Lower leg skin (tissue), 4 donors: Measurements from ENCODE around the gene PYGB. TPM values are rescaled to one million over a fixed set of nuclear protein-coding genes. Genes with fewer than 3 reads are reported as not detected.

Source experiments
- DNase-seq, 2 donors: peaks; one replicate each; pipeline ENCODE4 v3.0.0-alpha.2; 2019; ENCODE audit warnings: low spot score in 2 of 2
- H3K4me3 ChIP-seq: fragments of 200-600 bp; sonication (generic); 2 replicates; pipeline ENCODE4 v1.5.1; 2017; ENCODE audit warnings: mild to moderate bottlenecking, low read depth; ENCODE audit not compliant: poor library complexity, severe bottlenecking
- POLR2A ChIP-seq, 2 donors: fragments of 450-650 bp; IDR thresholded peaks; one replicate each; pipeline ENCODE4 v1.6.1; 2016 to 2017; ENCODE audit warnings: antibody characterized with exemption in 2 of 2, mild to moderate bottlenecking in 1 of 2, moderate library complexity in 1 of 2
- WGBS, 2 donors: methylation state at CpG; one replicate each; pipeline ENCODE4 v1.1.5; 2018; 5-methylcytosine and 5-hydroxymethylcytosine counted together
- intact Hi-C: fragments of 100-400 bp; cut with DNase I; formaldehyde crosslinking; loops from one replicate; pipeline ENCODE4 v1.15.0; 2023; ENCODE audit warnings: low total_unique reads
- total RNA-seq, 4 donors: library from RNA; depleted of rRNA; stranded (reverse); fragments of >200 nt; gene quantifications; one replicate each; pipeline ENCODE4 v1.1.0, GENCODE V29; 2016
- TF ChIP-seq, protein P1 (sequence below), 3 donors: fragments of 450-650 bp; IDR thresholded peaks; one replicate each; pipeline ENCODE4 v1.5.1; 2016; ENCODE audit warnings: antibody characterized with exemption in 3 of 3, mild to moderate bottlenecking in 3 of 3, moderate library complexity in 2 of 3

Gene PYGB
- total RNA-seq, 4 donors from 2014 or later, result 99.0 to 308 (median 194) TPM

GRCh38 chr20:25290646-25291431 is 43.0 kb downstream of the PYGB start:
- TF ChIP-seq POLR2A (IDR thresholded peaks at IDR 0.05), result no peak
- TF ChIP-seq, protein P1, sequence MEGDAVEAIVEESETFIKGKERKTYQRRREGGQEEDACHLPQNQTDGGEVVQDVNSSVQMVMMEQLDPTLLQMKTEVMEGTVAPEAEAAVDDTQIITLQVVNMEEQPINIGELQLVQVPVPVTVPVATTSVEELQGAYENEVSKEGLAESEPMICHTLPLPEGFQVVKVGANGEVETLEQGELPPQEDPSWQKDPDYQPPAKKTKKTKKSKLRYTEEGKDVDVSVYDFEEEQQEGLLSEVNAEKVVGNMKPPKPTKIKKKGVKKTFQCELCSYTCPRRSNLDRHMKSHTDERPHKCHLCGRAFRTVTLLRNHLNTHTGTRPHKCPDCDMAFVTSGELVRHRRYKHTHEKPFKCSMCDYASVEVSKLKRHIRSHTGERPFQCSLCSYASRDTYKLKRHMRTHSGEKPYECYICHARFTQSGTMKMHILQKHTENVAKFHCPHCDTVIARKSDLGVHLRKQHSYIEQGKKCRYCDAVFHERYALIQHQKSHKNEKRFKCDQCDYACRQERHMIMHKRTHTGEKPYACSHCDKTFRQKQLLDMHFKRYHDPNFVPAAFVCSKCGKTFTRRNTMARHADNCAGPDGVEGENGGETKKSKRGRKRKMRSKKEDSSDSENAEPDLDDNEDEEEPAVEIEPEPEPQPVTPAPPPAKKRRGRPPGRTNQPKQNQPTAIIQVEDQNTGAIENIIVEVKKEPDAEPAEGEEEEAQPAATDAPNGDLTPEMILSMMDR (IDR thresholded peaks at IDR 0.05), result no peak
- DNase-seq, result no peak
- WGBS, 2 donors, result 85 to 86% methylated on average over 17 to 22 of the region's 22 CpGs
- intact Hi-C loops, result no loop called here
- H3K4me3 ChIP-seq, result no peak overlapping the region

- whole genome bisulfite sequencing, 2 donors, result 87 to 88% methylated on average over 12 to 24 of the region's 26 CpGs
- no peak for DNase-seq
- intact Hi-C loops, result no loop called here
- TF ChIP-seq, protein P1 (IDR thresholded peaks at IDR 0.05), result no peak
- no peak overlapping the region for H3K4me3 ChIP-seq
These were observed 43.7 kb downstream of the PYGB start for GRCh38 chr20:25291432-25292133.

- TF ChIP-seq, protein P1 (IDR thresholded peaks at IDR 0.05), result no peak
- no peak for TF ChIP-seq POLR2A (IDR thresholded peaks at IDR 0.05)
- H3K4me3 ChIP-seq, result no peak overlapping the region
- no peak for DNase-seq
- WGBS, 2 donors, result 74 to 92% methylated on average over 7 to 18 of the region's 35 CpGs
- intact Hi-C loops, result no loop called here
These were observed 44.4 kb downstream of the PYGB start for GRCh38 chr20:25292176-25292891.

- TF ChIP-seq POLR2A (IDR thresholded peaks at IDR 0.05), result no peak
- TF ChIP-seq, protein P1 (IDR thresholded peaks at IDR 0.05), result no peak
- intact Hi-C loops, result no loop called here
- DNase-seq, result no peak
- 53 to 57% methylated on average over 10 of the region's 10 CpGs for WGBS, 2 donors
- H3K4me3 ChIP-seq, result no peak overlapping the region
These were observed 45.6 kb downstream of the PYGB start for GRCh38 chr20:25293507-25293906.

GRCh38 chr20:25293910-25294458 is 46.1 kb downstream of the PYGB start:
- WGBS, 2 donors, result 90 to 95% methylated on average over 12 to 13 of the region's 13 CpGs
- no peak overlapping the region for H3K4me3 ChIP-seq
- intact Hi-C loops, result no loop called here
- DNase-seq, result no peak
- no peak for TF ChIP-seq POLR2A (IDR thresholded peaks at IDR 0.05)
- TF ChIP-seq, protein P1 (IDR thresholded peaks at IDR 0.05), result no peak
